ENCODE data around the gene KCNJ6.

GRCh38 chr21:37827913-37828312 is 88.3 kb downstream of the KCNJ6 start:
- TF ChIP-seq POLR2A (IDR thresholded peaks at IDR 0.05; ENCODE audit: low read depth, low read length): no peak
- TF ChIP-seq SPI1 (IDR thresholded peaks at IDR 0.05; ENCODE audit: low read depth, low read length): no peak

Measured in GM12891 (cell line).